Aorta (tissue), 5 donors: Measurements from ENCODE around the gene ABCB8. TPM values are rescaled to one million over a fixed set of nuclear protein-coding genes. Genes with fewer than 3 reads are reported as not detected.
"Not testable (repeated sequence)": the region's sequence is repeated elsewhere in the genome, so short reads cannot be mapped to it uniquely, and the experiment has no call there.

ENCODE experiments used
- ATAC-seq: fragments of 200-7000 bp; cut with Tn5 transposase; one replicate; pipeline ENCODE4 v1.9.1; 2022; ENCODE audit warnings: moderate library complexity; ENCODE audit not compliant: low FRiP score
- DNase-seq, 2 donors: peaks; one replicate each; pipeline ENCODE4 v3.0.0-alpha.2; 2020
- H3K27ac ChIP-seq, 2 donors: one replicate each; pipeline ENCODE4 v1.5.1; 2013; ENCODE audit warnings: low read length in 2 of 2, mild to moderate bottlenecking in 2 of 2, moderate library complexity in 2 of 2, control low read depth in 1 of 2, inconsistent platforms in 1 of 2, low read depth in 1 of 2
- H3K27me3 ChIP-seq, 2 donors: one replicate each; pipeline ENCODE4 v1.6.1; 2013; ENCODE audit warnings: control low read depth in 1 of 2, low read length in 1 of 2, mild to moderate bottlenecking in 1 of 2, moderate library complexity in 1 of 2; ENCODE audit not compliant: insufficient read depth in 2 of 2, control insufficient read depth in 1 of 2
- H3K36me3 ChIP-seq, 2 donors: one replicate each; pipeline ENCODE4 v1.6.1; 2013; ENCODE audit warnings: control low read depth in 1 of 2, low read length in 1 of 2, mild to moderate bottlenecking in 1 of 2; ENCODE audit not compliant: insufficient read depth in 2 of 2, control insufficient read depth in 1 of 2
- H3K4me1 ChIP-seq, 2 donors: one replicate each; pipeline ENCODE4 v1.6.1; 2013; ENCODE audit warnings: low read length in 2 of 2, control low read depth in 1 of 2, mild to moderate bottlenecking in 1 of 2, moderate library complexity in 1 of 2; ENCODE audit not compliant: insufficient read depth in 2 of 2, control insufficient read depth in 1 of 2
- H3K4me3 ChIP-seq, 2 donors: one replicate each; pipeline ENCODE4 v1.5.1; 2013; ENCODE audit warnings: low read length in 2 of 2, control low read depth in 1 of 2, mild to moderate bottlenecking in 1 of 2
- H3K9me3 ChIP-seq: one replicate; pipeline ENCODE4 v1.6.1; 2013; ENCODE audit warnings: mild to moderate bottlenecking, low read length; ENCODE audit not compliant: control insufficient read depth
- WGBS, 2 donors: extraction: QIAGEN DNeasy Blood & Tissue Kit; methylation state at CpG; one replicate each; pipeline ENCODE4 v1.1.7; 2013; 5-methylcytosine and 5-hydroxymethylcytosine counted together
- intact Hi-C, 2 donors: fragments of 100-400 bp; cut with DNase I; formaldehyde crosslinking; loops; one replicate each; pipeline versions ENCODE4 v1.14.2 to v1.15.0; 2022
- polyA plus RNA-seq, 2 donors: library from polyadenylated mRNA; stranded (reverse); fragments of 200-250 nt; gene quantifications; one replicate each; pipeline ENCODE4 v1.2.3, GENCODE V29; 2013
- total RNA-seq, 2 donors: library from RNA; stranded (reverse); fragmentation: NEBNext Ultra II Directional; extraction: Animal tissue kit (Norgen Biotek cat#: 25700); gene quantifications; one replicate each; pipeline ENCODE4 v1.2.1, GENCODE V29; 2021
- donor health status: healthy with polysubstance abuse.
- donor health status: Bipolar disorder and iron deficiency.
- donor health status: DM: no; HTN: no; CAD: no.
- donor health status: DM: no; HTN: no; CAD: no.
- donor health status: DM: yes; HTN: yes; CAD: no.

The ABCB8 gene
- total and polyA plus RNA-seq, 4 donors: 5.5 to 39.7 (median 24.7) TPM

DNA sequence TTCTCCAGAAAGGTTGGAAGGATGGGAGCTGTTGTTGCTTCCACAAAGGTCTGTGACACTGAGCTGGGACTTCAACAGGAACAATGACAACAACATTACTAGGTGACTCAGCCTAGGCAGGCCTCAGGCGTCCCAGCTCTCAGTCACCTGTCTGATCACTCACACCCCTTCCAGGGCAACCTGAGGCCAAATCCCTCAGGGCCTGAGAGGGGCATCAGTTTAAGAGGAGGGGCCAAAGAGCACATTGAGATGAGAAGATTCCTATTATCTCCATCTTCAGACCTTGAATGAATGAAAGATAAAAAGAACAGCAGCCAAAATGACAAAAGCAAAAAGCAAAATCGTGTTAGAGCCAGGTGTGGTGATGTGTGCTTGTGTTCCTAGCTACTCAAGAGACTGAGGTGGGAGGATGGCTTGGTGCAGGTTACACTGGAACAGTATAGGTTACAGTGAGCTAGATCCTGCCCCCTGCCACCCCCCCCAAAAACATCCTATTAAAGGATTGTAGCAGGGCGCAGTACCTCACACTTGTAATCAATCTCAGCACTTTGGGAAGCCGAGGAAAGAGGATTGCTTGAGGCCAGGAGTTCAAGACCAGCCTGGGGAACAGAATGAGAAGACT is 3.7 kb upstream of the ABCB8 start, which contains the start of gene ATG9B:
Gene ATG9B (minus strand): TSS at position 60 of the 622 bp plus-strand sequence. CDS start 71 bp downstream, outside the sequence.
- no peaks in the 10 kb centered on the region for H3K36me3 ChIP-seq
- H3K4me3 ChIP-seq: no peak within 1 kb of the TSS
- ATAC-seq: no peak
- H3K4me1 ChIP-seq: no peaks in the 10 kb centered on the region
- no peak for DNase-seq
- H3K27me3 ChIP-seq: no peaks in the 10 kb centered on the region
- intact Hi-C loops: loop anchor here (5.0 kb wide), 1 partner anchor 88 kb away; no protein-coding TSS in a partner anchor
- WGBS, 2 donors: 79 to 88% methylated on average over 4 of the region's 4 CpGs
- H3K27ac ChIP-seq: no peak within 1 kb of the TSS
- no peaks in the 10 kb centered on the region for H3K9me3 ChIP-seq

- Histone ChIP-seq H3K4me3 (no peak overlapping the region), H3K27ac (no peak overlapping the region), H3K36me3 (no peaks in the 10 kb centered on the region), H3K9me3 (no peaks in the 10 kb centered on the region), H3K4me1 (no peaks in the 10 kb centered on the region), H3K27me3 (no peaks in the 10 kb centered on the region)
- DNase-seq (no peak), ATAC-seq (no peak)
- intact Hi-C loops: loop anchor here (5.0 kb wide), 1 partner anchor 86 kb away; no protein-coding TSS in a partner anchor
- WGBS, 2 donors: 91 to 93% methylated on average over 4 of the region's 4 CpGs
Measured at GRCh38 chr7:151025924-151026671, 2.2 kb upstream of the ABCB8 start.

DNA sequence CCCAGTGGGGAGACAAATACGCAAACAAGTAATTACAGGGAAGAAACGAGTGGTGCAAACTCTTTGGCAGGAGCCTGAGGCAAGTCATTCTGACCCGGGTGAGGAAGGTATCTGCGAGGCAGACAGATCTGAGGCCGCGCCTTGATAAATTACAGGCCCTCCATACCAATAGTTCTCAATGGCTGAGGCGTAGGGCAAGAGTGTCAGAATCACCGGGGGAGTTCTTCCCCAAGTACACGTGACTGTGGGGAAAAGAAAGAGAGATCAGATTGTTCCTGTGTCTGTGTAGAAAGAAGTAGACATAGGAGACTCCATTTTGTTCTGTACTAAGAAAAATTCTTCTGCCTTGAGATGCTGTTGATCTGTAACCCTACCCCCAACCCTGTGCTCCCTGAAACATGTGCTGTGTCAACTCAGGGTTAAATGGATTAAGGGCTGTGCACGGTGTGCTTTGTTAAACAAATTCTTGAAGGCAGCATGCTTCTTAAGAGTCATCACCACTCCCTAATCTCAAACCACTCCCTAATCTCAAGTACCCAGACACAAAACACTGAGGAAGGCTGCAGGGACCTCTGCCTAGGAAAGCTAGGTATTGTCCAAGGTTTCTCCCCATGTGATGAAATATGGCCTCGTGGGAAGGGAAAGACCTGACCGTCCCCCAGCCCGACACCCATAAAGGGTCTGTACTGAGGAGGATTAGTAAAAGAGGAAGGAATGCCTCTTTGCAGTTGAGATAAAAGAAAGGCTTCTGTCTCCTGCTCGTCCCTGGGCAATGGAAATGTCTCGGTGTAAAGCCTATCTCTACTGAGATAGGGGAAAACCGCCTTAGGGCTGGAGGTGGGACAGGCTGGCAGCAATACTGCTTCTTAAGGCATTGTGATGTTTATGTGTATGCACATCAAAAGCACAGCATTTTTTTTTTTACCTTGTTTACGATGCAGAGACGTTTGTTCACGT is 1.2 kb upstream of the ABCB8 start:
- H3K9me3 ChIP-seq, H3K4me3 ChIP-seq, ATAC-seq, DNase-seq, H3K27ac ChIP-seq, H3K36me3 ChIP-seq, H3K27me3 ChIP-seq, H3K4me1 ChIP-seq: not testable (repeated sequence)
- 56 to 61% methylated on average over 19 of the region's 19 CpGs for WGBS, 2 donors
- intact Hi-C loops: loop anchor here (5.0 kb wide), 1 partner anchor 85 kb away; no protein-coding TSS in a partner anchor

DNA sequence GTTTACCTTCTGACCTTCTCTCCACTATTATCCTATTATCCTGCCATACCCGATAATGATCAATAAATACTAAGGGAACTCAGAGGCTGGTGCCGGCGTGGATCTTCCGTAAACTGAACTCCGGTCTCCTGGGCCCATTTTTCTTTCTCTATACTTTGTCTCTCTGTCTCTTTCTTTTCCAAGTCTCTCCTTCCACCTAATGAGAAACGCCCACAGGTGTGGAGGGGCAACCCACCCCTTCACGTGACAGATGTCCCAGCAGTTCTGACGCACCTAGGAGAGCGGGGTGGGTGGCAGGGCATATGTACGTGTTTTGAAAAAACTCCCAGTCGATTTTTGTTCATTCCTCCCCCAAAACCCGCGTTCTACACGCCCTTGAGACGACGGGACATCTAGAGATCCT is 521 bp upstream of the ABCB8 start:
- WGBS, 2 donors: 7 to 13% methylated on average over 16 of the region's 16 CpGs
- intact Hi-C loops: loop anchor here (2.0 to 5.0 kb wide), 3 partner anchors 31 to 85 kb away; partner anchors contain the start of genes SLC4A2 (in 1 of the 2) and TMUB1 (in 1 of the 2)
- not testable (repeated sequence) for H3K9me3 ChIP-seq, DNase-seq, H3K36me3 ChIP-seq, H3K27ac ChIP-seq, H3K4me1 ChIP-seq, H3K27me3 ChIP-seq, ATAC-seq
- H3K4me3 ChIP-seq: peak overlapping the region; percentile 37 to 62

GRCh38 chr7:151028948-151029501 is 775 bp downstream of the ABCB8 start:
- Histone ChIP-seq H3K27me3 (no peaks in the 10 kb centered on the region), H3K27ac (no peak overlapping the region), H3K4me1 (no peaks in the 10 kb centered on the region), H3K9me3 (no peaks in the 10 kb centered on the region), H3K36me3 (no peaks in the 10 kb centered on the region), H3K4me3 (peak overlapping the region in 1 of 2 donors; percentile 62)
- WGBS, 2 donors: 51 to 52% methylated on average over 17 of the region's 17 CpGs
- no peak for DNase-seq
- intact Hi-C loops: loop anchor here (2.0 to 5.0 kb wide), 3 partner anchors 30 to 83 kb away; partner anchors contain the start of genes SLC4A2 (in 1 of the 2) and TMUB1 (in 1 of the 2)
- ATAC-seq: no peak

DNA sequence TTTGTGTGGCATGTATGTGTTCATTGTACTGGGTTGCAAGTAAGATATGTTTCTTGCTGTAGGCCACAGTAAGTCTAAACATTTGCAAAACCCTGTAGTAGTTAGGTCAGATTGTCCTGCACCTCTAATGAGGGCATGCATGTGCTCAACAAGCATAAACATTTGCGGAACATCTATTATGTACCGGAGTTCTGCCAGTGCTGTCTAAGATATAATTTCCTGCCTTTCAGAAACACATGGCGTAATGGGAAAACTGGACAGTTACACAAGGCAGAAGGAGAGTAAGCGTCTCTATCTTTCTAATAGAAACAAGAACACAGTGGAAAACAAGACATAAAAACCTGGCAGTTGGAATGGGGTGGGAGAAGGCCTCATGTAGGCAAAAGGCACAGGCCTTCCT is 2.8 kb downstream of the ABCB8 start:
- Histone ChIP-seq H3K27me3 (no peaks in the 10 kb centered on the region), H3K36me3 (no peaks in the 10 kb centered on the region), H3K4me3 (no peak overlapping the region), H3K9me3 (no peaks in the 10 kb centered on the region), H3K27ac (no peak overlapping the region), H3K4me1 (no peaks in the 10 kb centered on the region)
- DNase-seq (no peak), ATAC-seq (no peak)
- WGBS, 2 donors: 94 to 96% methylated on average over 4 of the region's 4 CpGs
- intact Hi-C loops: no loop called here

- H3K4me1 ChIP-seq: no peaks in the 10 kb centered on the region
- H3K36me3 ChIP-seq: no peaks in the 10 kb centered on the region
- 79 to 86% methylated on average over 17 of the region's 17 CpGs for WGBS, 2 donors
- ATAC-seq: no peak
- no peak for DNase-seq
- H3K27me3 ChIP-seq: no peaks in the 10 kb centered on the region
- H3K27ac ChIP-seq: no peak overlapping the region
- intact Hi-C loops: no loop called here
- no peaks in the 10 kb centered on the region for H3K9me3 ChIP-seq
- H3K4me3 ChIP-seq: no peak overlapping the region
Measured at GRCh38 chr7:151032936-151033863, 5.0 kb downstream of the ABCB8 start.
